ENCODE measurements around the gene SPP1. TPM values are rescaled to one million over a fixed set of nuclear protein-coding genes. Genes with fewer than 3 reads are reported as not detected.
"Not testable (repeated sequence)": the region's sequence is repeated elsewhere in the genome, so short reads cannot be mapped to it uniquely, and the experiment has no call there.

Gene SPP1
- total RNA-seq, 1 experiment from 2014 or later, result 1,002 TPM

DNA sequence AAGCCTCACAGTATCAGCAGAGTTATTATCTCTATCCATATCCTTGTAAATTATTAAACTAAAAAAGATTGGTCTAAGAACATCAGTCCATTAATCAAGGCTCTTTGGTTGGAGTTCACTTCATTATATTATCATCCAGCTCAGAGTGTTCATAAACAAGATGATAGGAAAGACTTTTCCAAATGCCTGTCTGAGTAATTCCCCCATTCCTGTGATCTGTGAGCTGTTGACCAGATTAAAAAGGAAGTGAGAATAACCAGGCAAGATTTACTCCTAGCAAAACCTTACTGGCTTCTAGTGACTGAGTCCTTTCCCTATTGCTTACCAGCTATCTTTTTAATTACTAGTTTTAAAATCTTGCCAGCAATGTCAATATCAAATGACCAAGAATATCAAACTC, 46.8 kb downstream of the SPP1 start:
- H3K27ac Mint-ChIP-seq (ENCODE audit: unreplicated experiment), result no peak overlapping the region
- CTCF ChIA-PET, result no interaction called here
- no peak for TF ChIP-seq CTCF (IDR thresholded peaks at IDR 0.05; ENCODE audit: unreplicated experiment)
- H3K4me1 Mint-ChIP-seq (ENCODE audit: low read depth, unreplicated experiment), result peaks cover 10% of the 10 kb centered on the region
- BruUV-seq (replicated peaks), result no TSS peak
- no peaks in the 10 kb centered on the region for H3K36me3 Mint-ChIP-seq (ENCODE audit: insufficient read depth, unreplicated experiment)
- DNase-seq, result no peak
- H3K4me3 Mint-ChIP-seq (ENCODE audit: low read depth, unreplicated experiment), result no peak overlapping the region
- intact Hi-C loops (cut with micrococcal nuclease; ENCODE audit: unreplicated experiment), result no loop called here
- no peaks in the 10 kb centered on the region for H3K27me3 Mint-ChIP-seq (ENCODE audit: unreplicated experiment)
- H3K9me3 Mint-ChIP-seq (ENCODE audit: low read depth, unreplicated experiment), result peaks cover 5% of the 10 kb centered on the region

- H3K27me3 Mint-ChIP-seq (ENCODE audit: unreplicated experiment); CTCF ChIA-PET; BruUV-seq (replicated peaks); H3K4me1 Mint-ChIP-seq (ENCODE audit: low read depth, unreplicated experiment); H3K4me3 Mint-ChIP-seq (ENCODE audit: low read depth, unreplicated experiment); H3K9me3 Mint-ChIP-seq (ENCODE audit: low read depth, unreplicated experiment); intact Hi-C loops (cut with micrococcal nuclease; ENCODE audit: unreplicated experiment); DNase-seq; H3K27ac Mint-ChIP-seq (ENCODE audit: unreplicated experiment); H3K36me3 Mint-ChIP-seq (ENCODE audit: insufficient read depth, unreplicated experiment): not testable (repeated sequence)
These were observed 50.6 kb downstream of the SPP1 start for GRCh38 chr4:88025868-88026661.

GRCh38 chr4:88027611-88028608, 52.4 kb downstream of the SPP1 start:
- Mint-ChIP-seq H3K27me3 (ENCODE audit: unreplicated experiment) (no peaks in the 10 kb centered on the region), H3K4me3 (ENCODE audit: low read depth, unreplicated experiment) (no peak overlapping the region), H3K4me1 (ENCODE audit: low read depth, unreplicated experiment) (no peaks in the 10 kb centered on the region), H3K9me3 (ENCODE audit: low read depth, unreplicated experiment) (peaks cover 5% of the 10 kb centered on the region), H3K27ac (ENCODE audit: unreplicated experiment) (no peak overlapping the region), H3K36me3 (ENCODE audit: insufficient read depth, unreplicated experiment) (peaks cover 5% of the 10 kb centered on the region)
- intact Hi-C loops (cut with micrococcal nuclease; ENCODE audit: unreplicated experiment), result no loop called here
- no peak for DNase-seq
- BruUV-seq (replicated peaks), result no TSS peak
- CTCF ChIA-PET, result no interaction called here
- no peak for TF ChIP-seq CTCF (IDR thresholded peaks at IDR 0.05; ENCODE audit: unreplicated experiment)

DNA sequence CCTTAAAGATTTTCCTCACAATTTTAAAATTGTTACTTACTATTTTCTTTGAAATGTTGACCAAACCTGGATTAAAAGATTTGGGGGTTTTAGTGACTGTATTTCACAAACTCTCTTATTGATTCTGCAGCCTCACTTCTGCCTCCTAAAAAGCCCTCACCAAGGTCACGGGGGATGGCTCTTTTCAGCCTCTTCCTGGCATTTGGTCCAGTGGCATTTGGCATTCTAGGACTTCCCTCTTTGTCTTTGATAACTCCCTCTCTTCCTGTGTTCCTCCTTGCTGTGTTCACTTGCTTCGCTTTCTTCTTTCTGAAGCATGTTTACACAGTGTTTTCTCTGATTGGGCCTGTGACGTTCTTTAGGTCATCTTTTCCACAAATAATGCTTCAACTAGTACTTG, 53.4 kb downstream of the SPP1 start:
- H3K9me3 Mint-ChIP-seq (ENCODE audit: low read depth, unreplicated experiment), result peaks cover 5% of the 10 kb centered on the region
- no TSS peak for BruUV-seq (replicated peaks)
- TF ChIP-seq CTCF (IDR thresholded peaks at IDR 0.05; ENCODE audit: unreplicated experiment), result no peak
- H3K27ac Mint-ChIP-seq (ENCODE audit: unreplicated experiment), result no peak overlapping the region
- DNase-seq, result no peak
- H3K36me3 Mint-ChIP-seq (ENCODE audit: insufficient read depth, unreplicated experiment), result peaks cover 5% of the 10 kb centered on the region
- CTCF ChIA-PET, result no interaction called here
- no peaks in the 10 kb centered on the region for H3K4me1 Mint-ChIP-seq (ENCODE audit: low read depth, unreplicated experiment)
- intact Hi-C loops (cut with micrococcal nuclease; ENCODE audit: unreplicated experiment), result no loop called here
- H3K27me3 Mint-ChIP-seq (ENCODE audit: unreplicated experiment), result no peaks in the 10 kb centered on the region
- H3K4me3 Mint-ChIP-seq (ENCODE audit: low read depth, unreplicated experiment), result no peak overlapping the region
